ENCODE data around the gene PAMR1.

Gene PAMR1

DNA sequence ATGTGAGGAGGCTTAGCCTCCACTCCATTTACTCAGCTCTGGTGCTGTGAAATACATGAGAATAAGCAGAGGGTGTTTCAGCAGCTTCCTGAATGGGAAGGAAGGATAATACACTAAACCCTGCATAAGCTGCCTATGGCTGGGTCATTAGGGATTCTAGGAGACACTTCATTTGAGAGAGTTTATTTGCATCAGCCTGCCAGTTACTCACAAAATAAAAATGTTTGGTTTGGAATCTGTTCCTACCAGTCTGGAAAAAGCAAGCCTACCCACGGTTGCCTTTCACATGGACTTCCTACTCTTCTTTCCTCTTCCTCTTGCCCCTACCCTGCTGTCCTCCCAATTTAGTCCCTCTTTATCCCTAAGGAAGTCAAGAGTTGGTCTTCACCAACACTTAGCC lies 126.5 kb downstream of the PAMR1 start:
- no peak for DNase-seq (ENCODE audit: low spot score)

DNA sequence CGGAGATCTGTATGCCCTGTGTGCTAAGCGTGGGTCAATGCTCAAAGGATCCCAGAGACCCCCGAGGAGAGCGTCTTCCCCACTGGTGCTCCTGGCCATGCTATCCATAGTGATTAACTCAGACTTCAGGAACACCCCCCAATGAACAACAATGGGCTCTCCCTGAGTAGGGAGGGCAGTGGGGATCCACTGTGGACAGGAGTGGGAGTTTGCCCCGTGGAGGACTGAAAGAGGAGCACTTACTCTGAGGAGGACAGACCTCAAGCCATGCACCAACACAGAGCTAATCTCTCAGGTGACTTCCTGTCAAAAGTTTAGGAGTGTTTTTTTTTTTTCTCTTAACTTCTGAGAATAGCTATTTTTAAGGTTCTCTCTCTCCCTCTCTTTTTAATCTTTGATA lies 130.5 kb downstream of the PAMR1 start:
- no peak for DNase-seq (ENCODE audit: low spot score)

DNA sequence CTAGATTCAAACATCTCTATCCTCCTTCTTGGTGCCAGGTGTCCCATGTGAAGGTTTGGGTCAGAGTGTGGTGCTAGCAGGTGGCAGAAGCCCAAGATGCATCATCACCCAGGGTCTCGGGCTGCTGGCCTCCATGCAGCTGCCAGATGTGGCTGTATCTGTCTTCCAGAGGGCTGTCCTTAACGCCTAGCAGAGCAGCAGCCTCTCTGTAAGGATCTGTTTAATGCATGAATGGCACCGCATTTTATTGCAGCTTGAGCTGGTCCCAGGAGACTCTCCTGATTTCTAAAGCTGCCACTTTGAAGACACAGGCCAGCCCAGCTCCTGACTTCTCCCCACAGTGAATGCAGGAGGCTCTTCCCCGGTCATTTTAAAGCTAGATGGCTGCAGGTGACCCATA lies 132.3 kb downstream of the PAMR1 start:
- DNase-seq (ENCODE audit: low spot score), result no peak

DNA sequence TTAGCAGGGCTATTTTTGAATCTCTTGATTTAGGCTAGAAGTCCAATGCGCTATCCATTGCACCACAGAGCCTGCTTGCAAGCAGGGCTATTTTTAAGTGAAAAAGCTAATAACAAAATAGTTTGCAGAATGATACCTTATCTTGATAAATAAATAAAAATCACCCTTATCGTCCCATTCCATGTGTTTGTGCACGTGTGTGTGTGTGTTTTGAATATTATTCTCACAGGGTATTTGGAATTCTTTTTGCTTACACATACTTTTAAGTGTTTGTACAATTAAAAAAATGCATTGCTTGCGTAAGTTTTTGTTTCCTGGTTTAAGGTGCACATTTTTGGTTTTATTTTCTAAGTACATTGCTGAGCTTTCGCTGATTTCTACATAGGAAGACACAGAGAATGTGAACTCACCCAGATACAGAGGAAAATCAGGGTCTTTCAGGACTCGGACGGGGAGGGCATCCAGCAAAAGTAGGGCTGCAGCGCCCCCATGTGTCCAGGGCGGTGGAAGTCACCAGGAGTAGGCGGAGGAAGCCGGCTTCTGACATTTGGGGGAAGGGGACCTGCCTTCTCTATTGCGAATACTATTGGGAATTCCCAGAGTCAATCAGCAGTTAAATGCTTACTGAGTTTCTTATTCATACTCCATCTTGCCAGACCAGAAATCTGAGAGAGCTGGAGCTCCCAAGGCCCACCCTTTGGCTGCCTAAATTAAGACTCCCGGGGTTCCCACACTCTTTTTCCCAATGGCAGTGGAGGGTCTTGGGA lies 133.3 kb downstream of the PAMR1 start:
- DNase-seq (ENCODE audit: low spot score), result peak; percentile 25

DNA sequence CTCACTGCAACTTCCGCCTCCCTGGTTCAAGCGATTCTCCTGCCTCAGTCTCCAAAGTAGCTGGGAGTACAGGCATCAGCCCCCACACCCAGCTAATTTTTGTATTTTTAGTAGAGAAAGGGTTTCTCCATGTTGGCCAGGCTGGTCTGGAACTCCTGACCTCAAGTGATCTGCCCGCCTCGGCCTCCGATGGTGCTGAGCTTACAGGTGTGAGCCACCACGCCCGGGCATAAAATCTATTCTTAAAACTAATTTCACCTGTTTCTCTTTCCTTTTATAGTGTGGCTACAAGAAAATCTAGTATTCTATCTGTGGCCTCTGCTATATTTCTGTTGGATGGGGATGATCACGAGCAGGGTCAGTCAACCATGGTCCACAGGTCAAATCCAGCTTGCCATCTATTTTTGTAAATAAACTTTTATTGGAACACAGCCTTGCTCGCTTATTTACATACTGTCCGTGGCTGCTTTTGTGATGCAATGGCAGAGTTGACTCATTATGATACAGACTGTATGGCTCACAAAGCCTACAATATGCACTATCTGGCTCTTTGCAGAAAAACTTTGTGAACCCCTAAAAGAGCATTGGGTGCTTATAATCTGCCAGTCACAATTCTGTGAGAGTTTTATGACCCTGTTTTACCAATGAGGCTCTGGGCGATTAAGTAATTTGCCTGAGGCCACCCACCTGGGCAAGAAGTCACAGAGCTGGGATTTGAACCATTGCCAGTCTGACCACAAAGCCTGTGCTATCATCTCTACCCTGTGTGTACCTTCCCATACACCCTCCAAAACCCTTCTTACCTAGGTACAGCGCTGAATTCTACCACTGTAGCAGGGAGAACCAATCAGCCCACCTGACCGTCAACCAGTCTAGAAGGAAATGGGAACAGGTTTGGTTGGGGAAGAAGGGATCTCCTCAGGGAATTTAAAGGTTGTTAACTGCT lies 134.4 kb downstream of the PAMR1 start:
- DNase-seq (ENCODE audit: low spot score), result no peak

DNA sequence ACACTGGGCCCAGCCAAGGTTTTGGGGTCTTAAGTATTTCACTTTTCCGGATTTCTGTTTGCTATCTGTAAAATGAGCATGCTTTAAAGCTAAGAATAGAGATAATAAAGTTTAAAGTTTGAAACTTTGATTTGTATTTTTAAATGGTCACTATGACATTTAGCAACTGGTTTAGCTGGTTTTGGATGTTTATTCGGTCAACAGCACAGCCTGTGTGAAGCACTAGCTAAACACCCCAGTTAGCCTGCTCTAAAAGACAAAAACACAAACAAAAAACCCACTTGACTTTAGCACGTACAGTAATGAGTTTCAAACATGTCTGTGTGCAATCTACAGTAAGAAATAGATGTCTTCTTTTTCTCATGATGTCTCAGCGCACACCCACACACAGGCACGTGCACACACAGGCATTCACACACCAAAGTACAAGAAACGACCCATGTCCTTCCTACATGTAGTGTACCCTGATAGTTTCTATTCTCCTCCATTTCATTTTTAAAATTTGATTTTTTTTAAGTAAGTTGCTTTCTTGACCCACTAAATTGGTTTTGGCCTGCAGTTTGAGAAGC lies 135.4 kb downstream of the PAMR1 start:
- no peak for DNase-seq (ENCODE audit: low spot score)

DNA sequence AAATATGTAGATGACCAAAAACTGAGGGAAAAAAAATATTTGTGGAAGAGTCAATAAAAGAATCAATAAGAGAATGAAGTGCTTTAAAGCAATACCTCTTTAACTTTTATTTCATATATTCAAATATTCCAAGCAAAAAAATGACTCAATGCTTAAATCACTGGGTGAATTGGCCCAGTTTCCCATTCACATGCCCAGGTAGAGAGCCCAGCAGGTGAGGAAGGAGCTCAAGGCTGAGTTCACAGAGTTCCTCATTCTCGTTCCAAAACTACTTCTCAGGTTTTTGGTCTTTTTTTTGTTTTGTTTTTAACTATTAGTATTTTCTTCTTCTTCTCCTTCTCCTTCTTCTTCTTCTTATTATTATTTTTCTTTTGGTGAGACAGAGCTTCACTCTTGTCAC lies 136.3 kb downstream of the PAMR1 start:
- no peak for DNase-seq (ENCODE audit: low spot score)

DNA sequence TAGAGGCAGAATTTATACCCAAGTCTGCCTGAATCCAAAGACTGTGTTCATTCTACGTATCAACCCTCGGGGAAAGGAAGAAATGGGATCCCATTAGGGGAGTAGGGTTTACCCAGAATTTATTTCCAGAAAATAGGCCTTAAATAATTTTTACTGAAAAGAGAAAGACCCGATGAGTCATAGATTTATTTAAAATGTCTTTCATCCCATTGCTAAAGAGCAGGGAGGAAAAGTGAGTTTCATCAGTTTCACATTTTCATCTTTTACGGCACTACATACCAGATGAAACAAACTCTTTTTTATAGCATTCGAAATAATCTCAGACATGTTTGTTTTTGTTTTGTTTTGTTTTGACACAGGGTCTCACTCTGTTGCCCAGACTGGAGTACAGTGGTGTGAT lies 137.4 kb downstream of the PAMR1 start:
- no peak for DNase-seq (ENCODE audit: low spot score)

DNA sequence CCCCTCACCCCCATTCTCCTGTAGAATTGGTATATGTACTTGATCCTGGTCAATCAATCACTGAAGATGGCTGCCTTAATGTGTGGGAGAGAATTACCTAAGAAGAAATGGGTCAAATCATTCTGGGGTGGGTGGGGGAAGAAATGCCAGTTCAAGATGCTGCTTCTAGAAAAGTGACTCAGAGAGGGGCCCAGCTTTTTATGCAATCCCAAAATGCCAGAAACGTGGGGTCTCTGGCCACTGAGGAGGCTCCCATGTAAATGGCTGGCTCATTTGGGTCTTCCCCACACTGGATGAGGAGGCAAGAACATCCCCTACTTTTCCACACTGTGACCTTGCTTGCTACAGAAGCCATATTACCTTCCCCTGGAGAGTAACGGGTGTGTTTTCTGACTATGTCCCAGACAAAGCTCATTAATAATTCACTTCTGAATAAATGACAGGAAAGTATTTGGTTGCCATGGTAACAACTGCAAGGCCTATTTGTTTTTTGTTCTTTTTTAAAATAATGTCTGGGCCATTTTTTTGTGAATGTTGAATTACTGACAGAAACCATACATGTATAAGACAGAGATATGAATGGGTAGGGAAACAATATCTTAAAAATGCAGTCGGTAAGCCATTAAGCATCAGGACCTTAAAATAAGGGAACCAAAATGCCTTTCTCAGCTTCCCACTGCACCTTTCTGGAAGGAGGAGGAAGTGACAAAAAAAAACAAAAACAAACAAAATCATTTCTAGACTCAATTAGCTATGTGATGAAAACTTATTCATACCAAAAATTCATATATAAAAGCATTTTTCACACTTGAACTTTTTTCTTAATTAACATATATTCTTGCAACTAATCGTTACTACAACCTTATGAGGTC lies 138.1 kb downstream of the PAMR1 start:
- DNase-seq (ENCODE audit: low spot score), result no peak

DNA sequence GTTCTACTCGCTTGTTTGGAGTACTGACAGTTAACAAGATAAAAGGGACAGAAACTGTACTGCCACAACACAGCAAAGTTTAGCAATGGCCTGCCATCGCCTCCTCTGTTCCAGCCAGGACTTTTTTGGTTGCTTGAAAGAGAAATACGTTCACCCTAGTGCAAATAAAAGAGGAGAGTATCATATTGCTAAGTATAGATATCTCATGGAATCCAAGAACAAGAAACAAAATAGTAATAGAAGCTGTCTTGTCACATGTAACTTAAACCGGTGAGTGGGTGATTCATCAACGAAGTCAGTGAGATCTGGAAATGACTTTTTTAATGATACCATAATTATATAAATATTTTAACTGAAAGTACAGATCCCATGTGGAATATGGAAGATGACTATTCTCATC lies 141.5 kb downstream of the PAMR1 start:
- no peak for DNase-seq (ENCODE audit: low spot score)

All from hematopoietic multipotent progenitor cell treated with erythropoietin and hydrocortisone succinate and interleukin-3 and kit ligand, for 17 days (in vitro differentiated cells).